ENCODE results near the gene KCNK4. TPM values are rescaled to one million over a fixed set of nuclear protein-coding genes. Genes with fewer than 3 reads are reported as not detected.

The KCNK4 gene
- total and polyA plus RNA-seq, 2 of the 13 experiments (the other 11 are each of a cell fraction or from before 2014, with no cell fraction given), result not detected

- TF ChIP-seq ZNF646 (CRISPR knock-in tag; IDR thresholded peaks at IDR 0.05) (no peak; the same call in 1 of the 2 replicates), ONECUT2 (CRISPR knock-in tag; IDR thresholded peaks at IDR 0.05) (no peak), MEF2D (CRISPR knock-in tag; IDR thresholded peaks at IDR 0.05) (peak; percentile 79), STAT6 (CRISPR knock-in tag; IDR thresholded peaks at IDR 0.05; ENCODE audit: borderline replicate concordance) (peak; percentile 96), MAZ (IDR thresholded peaks at IDR 0.05; ENCODE audit: borderline replicate concordance, low read depth, low read length) (peak; percentile 96), MAZ (CRISPR knock-in tag; IDR thresholded peaks at IDR 0.05; ENCODE audit: low read depth) (peak; percentile 89), YY1 (IDR thresholded peaks at IDR 0.05; ENCODE audit: insufficient read depth, insufficient replicate concordance, low read depth, low read length) (peak; percentile 100)
- TF ChIP-seq, protein P1, sequence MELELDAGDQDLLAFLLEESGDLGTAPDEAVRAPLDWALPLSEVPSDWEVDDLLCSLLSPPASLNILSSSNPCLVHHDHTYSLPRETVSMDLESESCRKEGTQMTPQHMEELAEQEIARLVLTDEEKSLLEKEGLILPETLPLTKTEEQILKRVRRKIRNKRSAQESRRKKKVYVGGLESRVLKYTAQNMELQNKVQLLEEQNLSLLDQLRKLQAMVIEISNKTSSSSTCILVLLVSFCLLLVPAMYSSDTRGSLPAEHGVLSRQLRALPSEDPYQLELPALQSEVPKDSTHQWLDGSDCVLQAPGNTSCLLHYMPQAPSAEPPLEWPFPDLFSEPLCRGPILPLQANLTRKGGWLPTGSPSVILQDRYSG (CRISPR knock-in tag; IDR thresholded peaks at IDR 0.05), result no peak
These were observed 21.4 kb upstream of the KCNK4 start (continued) for GRCh38 chr11:64269540-64270220.

Measured in HepG2 (cell line).